Adrenal gland (tissue), 5 donors: Measurements from ENCODE around the gene LIPG.

ENCODE experiments used
- CTCF ChIP-seq, 6 experiments: fragments of 450-650 bp in 4 of 6; fragments of 200-600 bp in 2 of 6; sonication (generic) in 1 of 6; IDR thresholded peaks; 1 replicate in 5 of 6; 2 replicates in 1 of 6; pipeline versions ENCODE4 v1.5.1 to v1.8.0; 2016 to 2021; ENCODE audit warnings: antibody characterized with exemption in 6 of 6, mild to moderate bottlenecking in 2 of 6, moderate library complexity in 1 of 6
- POLR2A ChIP-seq, 2 donors: fragments of 450-650 bp; IDR thresholded peaks; one replicate each; pipeline ENCODE4 v1.6.1; 2017; ENCODE audit warnings: antibody characterized with exemption in 2 of 2, mild to moderate bottlenecking in 2 of 2, moderate library complexity in 1 of 2
- donor health status: DM: no; HTN: no; CAD: no.

- TF ChIP-seq CTCF (IDR thresholded peaks at IDR 0.05): no peak
- no peak for TF ChIP-seq POLR2A (IDR thresholded peaks at IDR 0.05)
These were observed 17.5 kb upstream of the LIPG start for GRCh38 chr18:49544362-49544761.
